Neural crest cell (in vitro differentiated cells): ENCODE results near the gene NKAPD1. TPM values are rescaled to one million over a fixed set of nuclear protein-coding genes. Genes with fewer than 3 reads are reported as not detected.
"Not testable (repeated sequence)": the region's sequence is repeated elsewhere in the genome, so short reads cannot be mapped to it uniquely, and the experiment has no call there.

Experiments used
- DNase-seq: peaks from one replicate; pipeline ENCODE4 v3.0.0; 2021; ENCODE audit warnings: low read depth, mixed read lengths, low spot score
- H3K27ac Mint-ChIP-seq: one replicate; pipeline ENCODE4 v1.8.0; 2021; ENCODE audit warnings: mild to moderate bottlenecking, mixed read lengths; ENCODE audit not compliant: unreplicated experiment
- H3K27me3 Mint-ChIP-seq: 2 replicates; pipeline ENCODE4 v1.8.0; 2021; ENCODE audit warnings: low read depth, mild to moderate bottlenecking, mixed read lengths
- H3K36me3 Mint-ChIP-seq: 2 replicates; pipeline ENCODE4 v1.8.0; 2021; ENCODE audit warnings: low read depth, mild to moderate bottlenecking, mixed read lengths
- H3K4me1 Mint-ChIP-seq: 2 replicates; pipeline ENCODE4 v1.8.0; 2021; ENCODE audit warnings: mixed read lengths
- H3K4me3 Mint-ChIP-seq: one replicate; pipeline ENCODE4 v1.8.0; 2021; ENCODE audit warnings: mild to moderate bottlenecking, mixed read lengths
- H3K9me3 Mint-ChIP-seq: 2 replicates; pipeline ENCODE4 v1.8.0; 2021; ENCODE audit warnings: mixed read lengths
- total RNA-seq: library from RNA; stranded (reverse); gene quantifications from 2 replicates; pipeline ENCODE4 v1.2.1, GENCODE V29; 2021
- TF ChIP-seq, protein P1 (sequence below): fragments of 200-600 bp; sonication (generic); conservative IDR thresholded peaks from 2 replicates; pipeline ENCODE4 v1.5.0; 2021; ENCODE audit warnings: antibody characterized with exemption, mild to moderate bottlenecking

NKAPD1 gene
- total RNA-seq, 1 donor from 2014 or later: 33.1 TPM

DNA sequence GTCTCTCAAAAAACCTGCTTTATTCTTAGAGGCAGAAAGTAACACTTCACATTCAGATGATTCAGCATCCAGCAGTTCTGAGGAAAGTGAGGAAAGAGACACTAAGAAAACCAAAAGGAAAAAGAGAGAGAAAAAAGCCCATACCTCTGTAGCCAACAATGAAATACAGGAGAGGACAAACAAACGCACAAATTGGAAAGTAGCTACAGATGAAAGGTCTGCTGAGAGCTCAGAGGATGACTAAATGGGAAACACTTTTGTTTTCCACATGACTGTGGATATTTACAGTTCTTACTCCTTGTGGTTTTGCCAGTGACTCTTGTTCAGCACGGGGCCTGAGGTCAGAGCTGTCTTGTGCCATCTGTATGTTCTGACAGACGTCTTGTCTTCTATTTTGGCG is 8.6 kb downstream of the NKAPD1 start:
- H3K4me1 Mint-ChIP-seq: peaks cover 26% of the 10 kb centered on the region
- peak overlapping the region; percentile 69 for H3K4me3 Mint-ChIP-seq
- TF ChIP-seq, protein P1, sequence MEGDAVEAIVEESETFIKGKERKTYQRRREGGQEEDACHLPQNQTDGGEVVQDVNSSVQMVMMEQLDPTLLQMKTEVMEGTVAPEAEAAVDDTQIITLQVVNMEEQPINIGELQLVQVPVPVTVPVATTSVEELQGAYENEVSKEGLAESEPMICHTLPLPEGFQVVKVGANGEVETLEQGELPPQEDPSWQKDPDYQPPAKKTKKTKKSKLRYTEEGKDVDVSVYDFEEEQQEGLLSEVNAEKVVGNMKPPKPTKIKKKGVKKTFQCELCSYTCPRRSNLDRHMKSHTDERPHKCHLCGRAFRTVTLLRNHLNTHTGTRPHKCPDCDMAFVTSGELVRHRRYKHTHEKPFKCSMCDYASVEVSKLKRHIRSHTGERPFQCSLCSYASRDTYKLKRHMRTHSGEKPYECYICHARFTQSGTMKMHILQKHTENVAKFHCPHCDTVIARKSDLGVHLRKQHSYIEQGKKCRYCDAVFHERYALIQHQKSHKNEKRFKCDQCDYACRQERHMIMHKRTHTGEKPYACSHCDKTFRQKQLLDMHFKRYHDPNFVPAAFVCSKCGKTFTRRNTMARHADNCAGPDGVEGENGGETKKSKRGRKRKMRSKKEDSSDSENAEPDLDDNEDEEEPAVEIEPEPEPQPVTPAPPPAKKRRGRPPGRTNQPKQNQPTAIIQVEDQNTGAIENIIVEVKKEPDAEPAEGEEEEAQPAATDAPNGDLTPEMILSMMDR: no peak
- DNase-seq: no peak
- H3K27me3 Mint-ChIP-seq: no peaks in the 10 kb centered on the region
- H3K9me3 Mint-ChIP-seq: no peaks in the 10 kb centered on the region
- no peak overlapping the region for H3K27ac Mint-ChIP-seq
- H3K36me3 Mint-ChIP-seq: peaks cover 24% of the 10 kb centered on the region

DNA sequence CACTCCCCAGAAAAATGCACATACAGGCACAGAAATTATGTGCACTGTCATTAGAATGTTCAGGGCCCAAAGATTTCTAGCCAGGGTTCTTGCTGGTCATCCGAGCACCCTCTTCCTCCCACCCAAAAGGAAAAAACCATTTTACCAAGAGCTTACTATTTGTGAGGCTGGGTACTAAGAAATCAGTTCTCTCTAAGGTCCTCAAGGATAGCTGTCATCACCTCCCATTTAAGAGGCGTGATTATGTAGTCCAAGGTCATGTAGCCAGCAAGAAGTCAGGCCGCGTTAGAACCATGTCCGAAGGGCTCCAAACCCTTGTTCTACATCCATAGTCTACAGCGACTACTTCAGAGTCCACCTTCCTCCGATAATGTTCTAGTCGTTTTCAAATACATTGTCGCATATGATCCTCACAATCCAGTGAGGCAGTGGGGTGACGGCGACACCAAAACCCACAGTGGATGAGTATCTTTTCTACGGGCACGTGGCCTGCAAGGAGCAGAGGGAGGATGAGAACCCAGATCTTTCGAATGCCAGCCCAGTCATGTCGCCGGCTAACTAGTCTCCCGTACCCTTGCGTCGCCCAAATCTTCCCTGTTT is 11.8 kb downstream of the NKAPD1 start:
- Mint-ChIP-seq H3K27me3 (no peaks in the 10 kb centered on the region), H3K27ac (peak overlapping the region; percentile 98), H3K4me1 (peaks cover 45% of the 10 kb centered on the region), H3K36me3 (peaks cover 28% of the 10 kb centered on the region), H3K4me3 (peak overlapping the region; percentile 94), H3K9me3 (no peaks in the 10 kb centered on the region)
- DNase-seq: no peak
- TF ChIP-seq, protein P1: no peak

DNA sequence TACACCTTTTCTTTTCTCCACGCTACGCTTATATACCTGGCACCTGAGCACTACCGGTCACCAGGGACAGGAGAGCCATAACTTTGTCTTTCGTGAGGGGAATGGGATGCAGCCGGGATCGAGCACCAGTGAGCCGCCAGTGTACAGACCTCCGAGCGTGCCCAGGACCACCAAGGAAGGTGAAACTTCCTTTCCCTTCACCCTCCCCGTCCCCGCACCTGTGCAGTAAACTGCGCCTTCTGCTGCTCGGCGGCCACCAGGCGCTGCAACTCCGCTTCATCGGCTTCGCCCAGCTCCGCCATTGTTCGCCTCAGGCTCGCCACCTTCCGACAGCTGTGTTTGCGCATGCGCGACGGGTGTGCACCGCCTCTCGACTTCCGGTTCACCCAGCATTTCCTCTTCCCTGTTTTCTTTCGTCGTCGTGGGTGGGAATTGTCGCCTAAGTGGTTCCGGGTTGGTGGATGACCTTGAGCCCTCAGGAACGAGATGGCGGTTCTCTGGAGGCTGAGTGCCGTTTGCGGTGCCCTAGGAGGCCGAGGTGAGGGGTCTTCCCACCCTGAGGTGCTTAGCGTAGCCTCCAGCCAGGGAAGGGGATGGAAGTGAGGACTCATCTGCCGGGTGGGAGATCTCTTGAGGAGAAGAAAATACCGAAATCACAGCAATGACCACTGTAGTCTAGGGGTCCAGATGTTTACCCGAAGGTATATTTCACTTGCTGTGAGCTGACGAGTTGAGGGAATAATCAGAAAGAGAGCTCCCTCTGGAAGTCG is 12.5 kb downstream of the NKAPD1 start, which contains the start of the genes SDHD and TIMM8B:
Gene SDHD, plus strand, starts transcription at position 452 of the 770 bp plus-strand sequence. Its CDS starts 35 bp downstream, at position 487.
Gene TIMM8B, minus strand, starts transcription at position 335 of the 770 bp plus-strand sequence. Its CDS starts 33 bp downstream, at position 302.
- Mint-ChIP-seq H3K36me3 (peaks cover 27% of the 10 kb centered on the region), H3K27me3 (no peaks in the 10 kb centered on the region), H3K27ac (peak within 1 kb of the TSS; percentile 98), H3K4me1 (peaks cover 45% of the 10 kb centered on the region), H3K4me3 (peak within 1 kb of the TSS; percentile 94), H3K9me3 (no peaks in the 10 kb centered on the region)
- TF ChIP-seq, protein P1: peak; percentile 50
- peak; percentile 95 for DNase-seq

DNA sequence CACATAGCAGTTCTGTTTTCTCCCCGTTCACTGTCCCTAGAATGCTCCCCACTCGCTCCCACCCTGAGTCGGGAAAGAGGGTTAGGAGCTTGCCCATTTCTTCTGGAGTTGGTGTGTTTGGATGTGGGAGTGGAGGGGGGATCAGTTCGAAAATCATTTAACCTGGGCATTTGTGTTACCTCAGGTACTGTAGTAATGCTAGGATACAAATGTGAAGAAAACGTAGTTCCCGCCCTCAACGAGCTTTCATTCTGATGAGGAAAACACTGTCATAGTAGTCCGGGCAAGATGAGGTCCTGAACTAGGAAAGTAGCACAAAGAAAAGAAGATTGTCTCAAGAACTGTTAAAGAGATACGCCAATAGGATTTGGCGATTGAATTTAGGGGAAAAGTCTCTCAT is 13.1 kb downstream of the NKAPD1 start:
- Mint-ChIP-seq H3K4me1 (peaks cover 45% of the 10 kb centered on the region), H3K27ac (no peak overlapping the region), H3K36me3 (peaks cover 28% of the 10 kb centered on the region), H3K9me3 (no peaks in the 10 kb centered on the region), H3K4me3 (peak overlapping the region; percentile 94), H3K27me3 (no peaks in the 10 kb centered on the region)
- TF ChIP-seq, protein P1: no peak
- no peak for DNase-seq

DNA sequence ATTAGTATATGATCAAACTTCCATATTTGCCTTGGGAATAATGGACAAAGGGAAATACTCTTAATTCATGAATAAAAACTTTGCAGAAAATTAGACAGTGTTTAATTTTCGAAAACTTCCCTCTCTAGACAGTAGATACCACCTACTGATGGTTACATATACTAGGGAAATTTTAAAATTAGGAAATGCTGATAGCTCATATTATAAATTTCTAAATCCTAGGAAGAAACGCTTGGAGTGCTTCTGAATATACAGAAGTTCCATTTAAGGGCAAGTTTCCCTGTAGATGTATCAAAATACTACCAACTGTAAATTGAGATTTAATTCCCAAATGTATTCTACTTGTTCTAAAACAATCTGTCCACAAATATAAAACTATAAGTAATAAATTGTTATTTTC is 21.2 kb downstream of the NKAPD1 start:
- H3K27me3 Mint-ChIP-seq, H3K9me3 Mint-ChIP-seq, H3K4me1 Mint-ChIP-seq, DNase-seq, H3K4me3 Mint-ChIP-seq, H3K36me3 Mint-ChIP-seq, H3K27ac Mint-ChIP-seq: not testable (repeated sequence)

DNA sequence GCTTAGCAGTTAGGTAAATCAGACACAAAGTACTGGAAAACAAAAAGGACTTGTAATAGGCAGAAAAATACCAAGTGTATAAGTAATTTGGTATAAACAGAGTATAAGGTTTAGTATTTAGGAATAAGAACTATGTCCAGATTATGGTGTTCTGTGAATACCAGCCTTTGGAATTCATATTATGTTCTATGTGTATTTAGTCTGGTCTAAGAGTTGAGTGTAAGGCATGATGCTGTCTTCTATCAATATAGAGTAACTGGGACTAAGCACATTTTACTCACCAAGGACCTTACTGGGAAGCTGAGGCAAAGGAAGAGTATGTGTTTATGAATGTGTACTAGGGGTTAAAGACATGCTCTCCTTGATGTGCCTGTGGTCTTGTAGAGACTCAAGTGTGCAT is 22.1 kb downstream of the NKAPD1 start:
- H3K4me3 Mint-ChIP-seq: no peak overlapping the region
- no peaks in the 10 kb centered on the region for H3K27me3 Mint-ChIP-seq
- H3K36me3 Mint-ChIP-seq: peaks cover 7% of the 10 kb centered on the region
- no peaks in the 10 kb centered on the region for H3K9me3 Mint-ChIP-seq
- no peaks in the 10 kb centered on the region for H3K4me1 Mint-ChIP-seq
- TF ChIP-seq, protein P1: no peak
- no peak overlapping the region for H3K27ac Mint-ChIP-seq
- DNase-seq: no peak
